Naive B cell (primary cell): Measurements from ENCODE around the gene STOX2. TPM values are rescaled to one million over a fixed set of nuclear protein-coding genes. Genes with fewer than 3 reads are reported as not detected.
A peak's percentile ranks its signal among the peaks of the same experiment; 100 is the strongest.

Experiments
- ATAC-seq, 2 donors: fragments of 150-1000 bp; cut with Tn5 transposase; 2 replicates each; pipeline ENCODE4 v1.10.0; 2021; ENCODE audit warnings: low read depth in 2 of 2, mild to moderate bottlenecking in 2 of 2, moderate library complexity in 2 of 2
- DNase-seq: peaks from one replicate; pipeline ENCODE4 v3.0.0; 2022
- H3K27ac Mint-ChIP-seq, 6 donors: one replicate each; pipeline ENCODE4 v1.8.0; 2020 to 2022; ENCODE audit warnings: mild to moderate bottlenecking in 6 of 6, mixed read lengths in 6 of 6, moderate library complexity in 5 of 6, inconsistent platforms in 2 of 6
- H3K27me3 Mint-ChIP-seq, 3 donors: one replicate each; pipeline ENCODE4 v1.8.0; 2021 to 2022; ENCODE audit warnings: mixed read lengths in 3 of 3, mild to moderate bottlenecking in 1 of 3
- H3K36me3 Mint-ChIP-seq, 2 donors: one replicate each; pipeline ENCODE4 v1.8.0; 2020 to 2022; ENCODE audit warnings: mixed read lengths in 2 of 2, inconsistent platforms in 1 of 2, mild to moderate bottlenecking in 1 of 2
- H3K4me1 Mint-ChIP-seq, 3 donors: one replicate each; pipeline ENCODE4 v1.8.0; 2020 to 2022; ENCODE audit warnings: mixed read lengths in 3 of 3, inconsistent platforms in 1 of 3, mild to moderate bottlenecking in 1 of 3, moderate library complexity in 1 of 3
- H3K4me3 Mint-ChIP-seq, 8 donors: one replicate each; pipeline ENCODE4 v1.8.0; 2020 to 2022; ENCODE audit warnings: mild to moderate bottlenecking in 8 of 8, mixed read lengths in 8 of 8, moderate library complexity in 8 of 8, inconsistent platforms in 2 of 8
- H3K9me3 Mint-ChIP-seq, 7 donors: one replicate each; pipeline ENCODE4 v1.8.0; 2020 to 2022; ENCODE audit warnings: mixed read lengths in 7 of 7, mild to moderate bottlenecking in 5 of 7, inconsistent platforms in 2 of 7, moderate library complexity in 1 of 7
- polyA plus RNA-seq, 6 donors: library from polyadenylated mRNA; unstranded; fragments of 300-500 nt; fragmentation: Illumina TruSeq; gene quantifications; one replicate each; pipeline ENCODE4 v1.2.3, GENCODE V29; 2021; ENCODE audit warnings: low read depth in 6 of 6

Gene STOX2, protein sequence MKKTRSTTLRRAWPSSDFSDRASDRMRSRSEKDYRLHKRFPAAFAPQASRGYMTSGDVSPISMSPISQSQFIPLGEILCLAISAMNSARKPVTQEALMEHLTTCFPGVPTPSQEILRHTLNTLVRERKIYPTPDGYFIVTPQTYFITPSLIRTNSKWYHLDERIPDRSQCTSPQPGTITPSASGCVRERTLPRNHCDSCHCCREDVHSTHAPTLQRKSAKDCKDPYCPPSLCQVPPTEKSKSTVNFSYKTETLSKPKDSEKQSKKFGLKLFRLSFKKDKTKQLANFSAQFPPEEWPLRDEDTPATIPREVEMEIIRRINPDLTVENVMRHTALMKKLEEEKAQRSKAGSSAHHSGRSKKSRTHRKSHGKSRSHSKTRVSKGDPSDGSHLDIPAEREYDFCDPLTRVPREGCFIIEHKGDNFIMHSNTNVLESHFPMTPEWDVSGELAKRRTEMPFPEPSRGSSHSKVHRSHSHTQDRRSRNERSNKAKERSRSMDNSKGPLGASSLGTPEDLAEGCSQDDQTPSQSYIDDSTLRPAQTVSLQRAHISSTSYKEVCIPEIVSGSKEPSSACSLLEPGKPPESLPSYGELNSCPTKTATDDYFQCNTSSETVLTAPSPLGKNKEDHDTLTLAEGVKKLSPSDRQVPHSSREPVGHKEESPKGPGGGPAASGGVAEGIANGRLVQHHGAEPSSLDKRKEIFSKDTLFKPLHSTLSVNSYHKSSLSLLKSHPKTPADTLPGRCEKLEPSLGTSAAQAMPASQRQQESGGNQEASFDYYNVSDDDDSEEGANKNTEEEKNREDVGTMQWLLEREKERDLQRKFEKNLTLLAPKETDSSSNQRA (N-terminal part only)
- polyA plus RNA-seq, result not detected

DNA sequence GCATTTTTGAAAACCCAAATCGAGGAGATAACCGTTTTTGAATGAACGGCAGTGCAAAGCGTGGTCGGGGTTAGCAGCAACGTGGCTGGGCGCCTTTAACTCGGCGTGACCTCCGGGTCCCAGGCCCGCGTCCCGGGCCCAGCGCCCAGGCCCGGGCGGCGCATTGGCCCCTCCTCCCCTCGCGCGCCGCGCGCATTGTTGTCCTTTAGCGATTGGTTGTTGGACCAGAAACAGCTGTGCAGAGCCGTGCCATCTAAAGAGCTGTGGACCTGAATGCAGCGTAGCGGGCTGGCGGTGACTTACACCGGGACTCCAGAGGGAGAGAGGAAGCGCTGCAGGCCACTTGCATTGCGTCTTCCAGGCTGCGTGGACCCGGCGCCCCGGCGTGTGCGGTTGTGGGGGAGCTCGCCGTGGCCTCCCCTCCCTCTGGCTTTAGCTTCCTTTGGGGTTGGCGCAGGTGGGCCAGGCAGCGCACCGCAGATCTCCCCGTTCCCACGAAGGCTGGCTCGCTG is at the start of gene STOX2:
STOX2 (plus strand) TSS at position 227 of the 512 bp plus-strand sequence. CDS start 1,484 bp downstream, outside the sequence.
- H3K9me3 Mint-ChIP-seq, result peaks cover 0 to 23% (median 7%) of the 10 kb centered on the region in 7 donors
- peak within 1 kb of the TSS in 1 of 6 donors; percentile 64 for H3K27ac Mint-ChIP-seq
- DNase-seq, result no peak
- peaks cover 46 to 69% (median 56%) of the 10 kb centered on the region in 3 donors for H3K27me3 Mint-ChIP-seq
- peaks cover 0 to 8% of the 10 kb centered on the region in 2 donors for H3K36me3 Mint-ChIP-seq
- no peak for ATAC-seq
- peaks cover 3 to 8% (median 3%) of the 10 kb centered on the region in 3 donors for H3K4me1 Mint-ChIP-seq
- peak within 1 kb of the TSS in 5 of 8 donors; percentile 20 to 60 (median 57) for H3K4me3 Mint-ChIP-seq

DNA sequence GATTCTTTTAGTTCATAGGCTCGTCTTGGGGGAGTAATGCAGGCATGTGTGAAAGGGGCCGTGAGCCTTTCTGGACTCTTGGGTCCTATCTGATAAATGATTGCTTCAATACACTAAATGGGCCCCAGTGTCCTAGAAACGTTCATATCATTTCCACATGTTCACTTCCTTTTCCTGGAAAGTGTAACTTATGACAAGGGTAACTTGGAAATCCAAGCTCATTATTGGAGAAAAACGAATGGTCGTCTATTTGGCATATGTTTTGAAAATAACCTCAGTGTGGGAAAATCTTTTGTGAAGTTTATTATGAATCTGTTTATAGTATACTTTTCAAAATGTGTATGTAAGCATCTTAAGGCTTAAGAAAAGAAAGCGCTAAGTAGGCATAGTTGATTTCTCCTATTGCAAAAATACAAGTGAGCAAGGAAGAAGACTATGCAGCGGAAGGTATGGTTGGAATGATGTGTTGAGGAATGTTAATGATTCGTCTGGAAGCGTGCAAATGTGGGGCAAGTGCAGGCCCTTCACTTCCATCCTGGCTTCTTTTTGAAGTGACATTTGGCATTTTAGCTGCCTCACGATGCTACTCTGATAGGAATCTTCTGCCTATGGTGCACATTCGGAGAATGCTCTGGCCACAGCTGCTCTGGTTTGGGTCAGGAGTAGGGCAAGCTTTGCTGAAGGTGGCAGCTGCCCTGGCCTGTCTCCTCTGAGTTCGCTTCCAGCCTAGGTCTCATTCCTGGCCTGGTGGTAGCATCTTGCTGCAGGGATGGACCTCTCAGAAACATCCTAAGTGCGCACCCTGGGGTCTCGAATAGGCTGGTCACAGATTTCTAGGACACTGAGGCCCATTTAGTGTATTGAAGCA is 49.5 kb upstream of the STOX2 start:
- peaks cover 14 to 28% (median 27%) of the 10 kb centered on the region in 3 donors for H3K27me3 Mint-ChIP-seq
- H3K4me3 Mint-ChIP-seq, result no peak overlapping the region
- peaks cover 0 to 7% (median 0%) of the 10 kb centered on the region in 7 donors for H3K9me3 Mint-ChIP-seq
- ATAC-seq (no peak), DNase-seq (no peak)
- no peaks in the 10 kb centered on the region for H3K4me1 Mint-ChIP-seq
- H3K36me3 Mint-ChIP-seq, result peaks cover 0 to 7% of the 10 kb centered on the region in 2 donors
- no peak overlapping the region for H3K27ac Mint-ChIP-seq

DNA sequence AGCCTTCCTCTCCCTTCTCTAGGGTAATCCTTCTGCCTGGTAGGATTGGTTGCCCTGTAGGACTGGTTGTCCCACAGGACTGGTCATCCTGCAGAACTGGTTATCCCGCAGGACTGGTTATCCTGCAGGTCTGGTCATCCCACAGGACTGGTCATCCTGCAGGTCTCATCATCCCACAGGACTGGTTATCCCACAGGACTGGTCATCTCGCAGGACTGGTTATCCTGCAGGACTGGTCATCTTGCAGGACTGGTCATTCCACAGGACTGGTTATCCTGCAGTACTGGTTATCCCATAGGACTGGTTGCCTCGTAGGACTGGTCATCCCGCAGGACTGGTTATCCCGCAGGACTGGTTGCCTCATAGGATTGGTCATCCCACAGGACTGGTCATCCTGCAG is 48.1 kb upstream of the STOX2 start:
- no peak overlapping the region for H3K4me3 Mint-ChIP-seq
- no peaks in the 10 kb centered on the region for H3K9me3 Mint-ChIP-seq
- H3K4me1 Mint-ChIP-seq, result no peaks in the 10 kb centered on the region
- ATAC-seq, result no peak
- no peaks in the 10 kb centered on the region for H3K36me3 Mint-ChIP-seq
- DNase-seq, result no peak
- H3K27ac Mint-ChIP-seq, result no peak overlapping the region
- H3K27me3 Mint-ChIP-seq, result peaks cover 14 to 27% (median 23%) of the 10 kb centered on the region in 3 donors

DNA sequence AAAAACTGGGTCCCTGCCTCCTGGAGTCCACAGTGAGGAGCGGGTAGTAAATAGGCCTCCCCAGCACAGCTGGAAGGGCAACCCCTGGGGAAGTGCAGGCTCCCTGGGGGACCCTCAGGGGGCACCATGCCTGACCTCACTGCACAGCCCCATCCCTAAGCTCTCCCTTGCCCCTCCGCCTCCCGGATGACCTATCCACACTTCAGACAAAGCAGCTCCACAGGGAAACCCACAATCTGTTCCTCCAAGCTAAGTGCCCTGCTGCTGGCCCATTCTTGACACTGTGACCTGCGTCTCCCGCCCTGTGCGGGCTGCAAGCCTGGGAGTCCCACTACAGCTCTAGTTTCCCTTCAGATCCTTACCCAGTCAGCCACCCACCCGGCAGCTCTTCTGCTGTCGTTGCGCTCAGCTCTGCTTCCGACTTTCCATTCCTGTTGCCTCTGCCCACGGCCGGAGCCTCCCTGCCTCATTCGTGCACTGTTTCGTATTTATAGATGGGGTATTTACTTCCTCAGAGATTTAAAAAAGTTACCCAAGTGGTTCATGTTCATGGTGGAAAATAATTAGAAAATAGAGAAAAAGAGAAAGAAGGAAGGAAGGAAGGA is 47.0 kb upstream of the STOX2 start:
- Mint-ChIP-seq H3K9me3 (no peaks in the 10 kb centered on the region), H3K4me1 (no peaks in the 10 kb centered on the region), H3K36me3 (no peaks in the 10 kb centered on the region), H3K27ac (peak overlapping the region in 1 of 6 donors; percentile 72), H3K27me3 (peaks cover 13 to 27% (median 23%) of the 10 kb centered on the region in 3 donors), H3K4me3 (no peak overlapping the region)
- ATAC-seq (no peak), DNase-seq (no peak)

DNA sequence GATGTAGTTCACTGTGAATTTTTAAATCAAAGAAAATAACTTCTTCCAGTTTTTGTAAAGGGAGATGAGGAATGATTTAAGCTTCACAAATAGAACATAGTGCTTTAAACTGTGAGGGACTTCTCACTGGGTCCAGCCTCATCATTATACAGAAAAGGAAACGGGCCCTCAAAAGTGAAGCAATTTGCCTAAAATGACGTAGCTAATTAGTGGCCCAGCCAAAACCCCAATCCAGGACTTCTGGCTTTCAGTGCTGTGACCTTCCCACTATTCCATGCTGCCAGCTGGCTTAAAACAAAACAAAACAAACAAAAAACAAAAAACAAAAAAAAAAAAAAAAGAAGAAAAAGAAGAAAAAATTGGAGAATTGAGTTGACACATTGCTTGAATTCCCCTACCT is 45.0 kb upstream of the STOX2 start:
- H3K4me1 Mint-ChIP-seq, result no peaks in the 10 kb centered on the region
- DNase-seq, result no peak

DNA sequence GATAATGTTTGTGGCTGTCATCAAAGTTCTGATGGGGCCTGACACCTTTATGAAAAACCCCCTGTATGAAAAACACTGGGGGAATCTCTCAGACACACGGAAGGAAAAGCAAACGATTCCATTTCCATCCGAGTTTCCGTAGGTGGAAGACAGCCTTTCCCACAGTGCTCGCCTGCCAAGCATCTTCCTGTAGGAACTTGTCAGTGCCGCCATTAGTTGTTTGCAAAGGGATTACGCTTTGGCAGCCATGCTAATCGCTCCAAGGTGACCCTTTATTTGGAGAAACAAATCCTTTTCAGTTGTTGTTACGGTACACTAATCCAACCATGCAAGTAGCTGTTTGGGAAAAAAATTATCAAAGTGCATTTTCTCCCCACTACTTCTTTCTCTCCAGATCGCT is 44.4 kb upstream of the STOX2 start:
- H3K9me3 Mint-ChIP-seq, result no peaks in the 10 kb centered on the region
- no peaks in the 10 kb centered on the region for H3K36me3 Mint-ChIP-seq
- H3K27ac Mint-ChIP-seq, result no peak overlapping the region
- no peak overlapping the region for H3K4me3 Mint-ChIP-seq
- H3K4me1 Mint-ChIP-seq, result no peaks in the 10 kb centered on the region
- DNase-seq, result no peak
- H3K27me3 Mint-ChIP-seq, result peaks cover 14 to 35% (median 21%) of the 10 kb centered on the region in 3 donors
- no peak for ATAC-seq

More for the DNA sequence above, 45.0 kb upstream of the STOX2 start:
- Mint-ChIP-seq H3K9me3 (no peaks in the 10 kb centered on the region), H3K36me3 (no peaks in the 10 kb centered on the region), H3K27ac (no peak overlapping the region), H3K27me3 (peaks cover 9 to 30% (median 24%) of the 10 kb centered on the region in 3 donors), H3K4me3 (no peak overlapping the region)
- no peak for ATAC-seq

DNA sequence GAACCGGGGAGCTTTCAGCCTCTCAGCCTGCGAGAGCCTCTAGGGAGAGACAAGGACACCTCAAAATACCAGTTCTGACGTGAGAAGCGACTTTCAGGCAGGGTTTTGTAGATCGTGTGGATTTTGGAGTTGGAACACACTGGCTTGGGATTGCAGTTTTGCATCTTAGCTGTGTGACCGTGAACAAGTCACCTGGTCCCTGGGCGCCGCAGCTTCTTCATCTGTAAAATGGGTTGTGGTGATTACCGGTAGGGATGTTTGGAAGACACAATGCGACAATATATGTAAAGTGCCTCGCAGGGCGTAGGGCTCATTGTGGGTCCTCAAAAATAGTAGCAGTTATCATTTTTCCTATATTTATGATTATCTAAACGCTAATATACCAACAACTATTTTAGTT is 43.7 kb upstream of the STOX2 start:
- Mint-ChIP-seq H3K27me3 (peaks cover 16 to 35% (median 21%) of the 10 kb centered on the region in 3 donors), H3K4me3 (no peak overlapping the region), H3K4me1 (no peaks in the 10 kb centered on the region), H3K36me3 (no peaks in the 10 kb centered on the region), H3K9me3 (no peaks in the 10 kb centered on the region), H3K27ac (no peak overlapping the region)
- ATAC-seq, result no peak
- DNase-seq, result no peak

DNA sequence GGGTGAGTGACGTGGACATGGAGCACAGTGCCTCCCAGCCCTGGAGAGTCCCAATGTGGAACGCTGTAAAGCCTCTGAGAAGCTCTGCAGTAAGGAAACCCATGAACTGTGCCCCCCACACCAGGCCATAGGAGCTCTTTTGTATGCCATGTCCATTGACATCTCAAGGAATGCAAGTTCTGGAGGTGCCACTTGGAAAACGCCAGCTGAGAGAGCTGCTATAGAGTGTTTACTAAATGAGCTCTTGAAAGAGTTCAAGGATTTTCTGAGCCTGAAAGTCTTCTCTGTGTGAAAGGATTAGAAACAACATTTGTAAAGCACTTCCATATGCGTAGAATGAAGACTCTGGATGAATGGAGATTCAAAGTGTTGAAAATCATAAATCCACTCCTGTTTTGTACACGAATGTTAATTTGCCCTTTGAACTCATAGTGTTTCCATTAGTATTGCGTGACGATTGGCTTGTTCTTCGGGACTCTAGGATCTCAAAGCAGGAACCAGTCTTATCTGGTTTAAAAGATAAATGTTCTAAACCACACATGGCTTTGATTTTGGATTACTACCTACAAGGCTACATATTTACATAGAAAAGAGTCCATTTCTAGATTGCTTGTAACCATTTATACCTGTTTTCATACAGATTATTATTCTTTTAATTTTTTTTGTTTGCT is 41.8 kb upstream of the STOX2 start:
- H3K27me3 Mint-ChIP-seq, result peaks cover 12 to 24% (median 16%) of the 10 kb centered on the region in 3 donors
- DNase-seq (no peak), ATAC-seq (no peak)
- H3K27ac Mint-ChIP-seq, result no peak overlapping the region
- no peaks in the 10 kb centered on the region for H3K9me3 Mint-ChIP-seq
- H3K4me1 Mint-ChIP-seq, result no peaks in the 10 kb centered on the region
- H3K4me3 Mint-ChIP-seq, result no peak overlapping the region
- H3K36me3 Mint-ChIP-seq, result no peaks in the 10 kb centered on the region

DNA sequence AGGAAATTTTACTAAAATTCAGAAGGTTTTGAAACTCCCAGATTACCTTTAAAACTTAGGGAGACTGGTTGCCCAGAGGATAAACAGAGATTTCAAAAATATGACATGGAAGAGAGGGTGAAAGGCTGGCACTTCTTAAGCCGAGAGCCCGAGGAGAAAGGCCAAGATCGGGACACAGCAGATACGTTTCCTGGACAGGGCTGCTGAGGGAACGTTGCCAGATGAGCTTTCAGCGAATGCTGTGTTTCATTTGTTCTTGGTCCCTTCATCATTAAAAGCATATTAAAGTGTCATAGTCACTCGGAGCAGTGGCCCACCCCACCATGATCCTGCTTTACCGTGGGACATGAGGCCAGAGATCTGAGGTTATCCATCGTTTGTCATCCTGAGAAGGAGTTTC is 37.9 kb upstream of the STOX2 start:
- DNase-seq (no peak), ATAC-seq (no peak)
- no peaks in the 10 kb centered on the region for H3K9me3 Mint-ChIP-seq
- no peaks in the 10 kb centered on the region for H3K4me1 Mint-ChIP-seq
- no peaks in the 10 kb centered on the region for H3K36me3 Mint-ChIP-seq
- no peak overlapping the region for H3K4me3 Mint-ChIP-seq
- peaks cover 0 to 16% (median 12%) of the 10 kb centered on the region in 3 donors for H3K27me3 Mint-ChIP-seq
- no peak overlapping the region for H3K27ac Mint-ChIP-seq

DNA sequence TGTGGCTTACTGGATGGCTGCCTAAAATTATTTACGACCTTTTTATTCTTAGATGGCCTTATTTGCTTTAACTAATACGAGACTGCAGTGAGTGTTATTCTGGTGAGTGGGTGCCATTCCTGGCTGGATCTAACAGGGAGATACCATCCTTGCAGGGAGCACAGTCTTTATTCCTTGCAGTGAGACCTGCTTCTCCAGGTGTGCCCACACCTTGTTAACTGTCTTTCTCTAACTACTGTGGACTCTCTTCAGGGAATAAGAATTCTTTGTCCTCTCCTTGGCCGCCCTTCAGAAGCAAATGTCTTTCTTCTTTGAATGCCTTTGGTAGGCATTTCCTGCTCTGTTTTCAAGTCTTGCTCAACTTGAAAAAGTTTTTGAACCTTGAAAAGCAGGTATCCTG is 34.1 kb upstream of the STOX2 start:
- Mint-ChIP-seq H3K4me1 (peaks cover 0 to under 1% (median 0%) of the 10 kb centered on the region in 3 donors), H3K27me3 (peaks cover 0 to 12% (median 5%) of the 10 kb centered on the region in 3 donors), H3K36me3 (no peaks in the 10 kb centered on the region), H3K27ac (no peak overlapping the region), H3K9me3 (no peaks in the 10 kb centered on the region), H3K4me3 (no peak overlapping the region)
- DNase-seq, result no peak
- no peak for ATAC-seq

DNA sequence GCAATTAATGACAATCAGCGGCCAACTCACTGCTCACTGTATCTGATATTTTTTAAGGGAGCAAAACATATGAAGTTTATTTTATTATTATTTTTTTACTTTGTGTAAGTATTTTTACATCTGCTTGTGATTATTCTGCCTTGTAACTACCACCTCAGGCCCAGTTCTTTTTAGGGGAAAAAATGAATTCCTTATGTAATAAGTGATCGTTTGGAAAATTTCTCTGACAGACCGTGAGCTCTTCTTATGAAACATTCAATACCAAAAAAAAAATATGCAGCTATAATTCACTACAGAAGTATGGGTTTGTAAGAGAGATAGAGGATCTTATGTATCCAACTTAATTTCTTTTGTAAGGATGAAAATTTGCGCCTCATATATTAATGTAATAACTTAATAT is 33.5 kb upstream of the STOX2 start:
- H3K36me3 Mint-ChIP-seq, result no peaks in the 10 kb centered on the region
- ATAC-seq, result no peak
- peaks cover 0 to 6% (median 0%) of the 10 kb centered on the region in 3 donors for H3K4me1 Mint-ChIP-seq
- no peak overlapping the region for H3K4me3 Mint-ChIP-seq
- peaks cover 0 to 15% (median 9%) of the 10 kb centered on the region in 3 donors for H3K27me3 Mint-ChIP-seq
- DNase-seq, result no peak
- H3K27ac Mint-ChIP-seq, result no peak overlapping the region
- no peaks in the 10 kb centered on the region for H3K9me3 Mint-ChIP-seq

DNA sequence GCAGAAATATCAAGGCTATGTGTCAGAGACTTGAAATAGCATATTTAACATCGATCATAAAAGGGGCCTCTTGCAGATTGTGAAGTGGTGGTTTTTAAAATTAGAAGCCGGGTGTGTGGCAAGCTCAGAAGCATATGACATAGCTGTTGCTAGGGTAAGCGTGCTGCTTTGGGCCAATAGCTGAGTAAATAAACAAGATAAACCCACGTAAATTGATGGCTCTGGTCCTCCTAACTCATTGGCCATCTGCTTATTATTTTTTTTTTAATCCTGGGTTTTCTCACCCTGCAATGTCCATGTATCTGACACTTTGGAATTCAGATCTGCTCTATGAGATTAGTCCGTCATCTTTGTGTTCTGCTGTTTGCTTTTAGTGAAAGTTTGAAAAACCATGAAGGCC is 32.6 kb upstream of the STOX2 start:
- no peaks in the 10 kb centered on the region for H3K36me3 Mint-ChIP-seq
- H3K4me1 Mint-ChIP-seq, result peaks cover 0 to 6% (median 0%) of the 10 kb centered on the region in 3 donors
- H3K27ac Mint-ChIP-seq, result no peak overlapping the region
- no peak overlapping the region for H3K4me3 Mint-ChIP-seq
- peaks cover 0 to 15% (median 9%) of the 10 kb centered on the region in 3 donors for H3K27me3 Mint-ChIP-seq
- DNase-seq (no peak), ATAC-seq (no peak)
- H3K9me3 Mint-ChIP-seq, result no peaks in the 10 kb centered on the region
